ENCODE data around the gene CDKN2B.
"Not testable (repeated sequence)": the region's sequence is repeated elsewhere in the genome, so short reads cannot be mapped to it uniquely, and the experiment has no call there.

Gene CDKN2B

DNA sequence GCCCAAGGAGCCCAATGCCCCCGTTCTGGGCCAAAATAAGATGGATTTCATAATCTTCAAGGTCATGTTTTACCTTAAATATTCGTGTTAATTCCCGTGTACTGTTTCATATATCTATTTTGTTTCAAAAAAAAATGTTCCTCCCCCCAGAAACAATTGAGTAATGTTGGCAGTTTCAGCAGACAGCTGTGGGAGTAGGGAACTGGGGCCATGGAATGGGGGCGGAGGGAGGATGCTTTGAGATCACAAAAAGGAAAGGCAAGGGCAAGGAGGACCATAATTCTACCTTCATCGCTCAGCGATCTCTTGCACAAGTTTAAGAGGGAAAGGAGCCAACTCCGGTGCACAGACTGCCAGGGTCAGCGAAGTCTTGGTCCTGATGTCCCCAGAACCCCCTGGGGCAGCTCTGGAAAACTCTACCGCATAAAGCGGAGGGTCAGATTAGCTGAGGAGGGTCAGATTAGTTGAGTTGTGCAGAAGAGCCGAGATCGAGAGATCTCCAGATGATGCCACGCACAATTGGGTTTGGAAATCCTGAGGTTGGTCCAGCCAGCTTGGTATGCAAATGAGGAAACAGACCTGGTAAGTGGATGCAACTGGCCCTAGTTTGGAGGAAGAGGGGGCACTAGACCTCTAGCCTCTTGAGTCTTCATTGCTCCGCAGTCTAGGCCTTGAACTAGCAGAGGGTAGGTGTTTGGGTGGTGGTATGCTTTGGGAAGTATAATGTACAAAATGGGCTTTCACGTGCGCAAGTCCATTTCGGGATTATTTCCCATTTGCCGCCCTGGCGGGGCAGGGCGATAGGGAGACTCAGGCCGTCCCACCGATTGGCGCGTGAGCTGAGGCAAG lies 38.9 kb downstream of the CDKN2B start:
- no peak for DNase-seq (ENCODE audit: low read depth in 2 of 3, low spot score in 2 of 3)

- DNase-seq (ENCODE audit: low read depth in 2 of 3, low spot score in 2 of 3): no peak
These were observed 39.8 kb downstream of the CDKN2B start for GRCh38 chr9:21969011-21969940.

DNA sequence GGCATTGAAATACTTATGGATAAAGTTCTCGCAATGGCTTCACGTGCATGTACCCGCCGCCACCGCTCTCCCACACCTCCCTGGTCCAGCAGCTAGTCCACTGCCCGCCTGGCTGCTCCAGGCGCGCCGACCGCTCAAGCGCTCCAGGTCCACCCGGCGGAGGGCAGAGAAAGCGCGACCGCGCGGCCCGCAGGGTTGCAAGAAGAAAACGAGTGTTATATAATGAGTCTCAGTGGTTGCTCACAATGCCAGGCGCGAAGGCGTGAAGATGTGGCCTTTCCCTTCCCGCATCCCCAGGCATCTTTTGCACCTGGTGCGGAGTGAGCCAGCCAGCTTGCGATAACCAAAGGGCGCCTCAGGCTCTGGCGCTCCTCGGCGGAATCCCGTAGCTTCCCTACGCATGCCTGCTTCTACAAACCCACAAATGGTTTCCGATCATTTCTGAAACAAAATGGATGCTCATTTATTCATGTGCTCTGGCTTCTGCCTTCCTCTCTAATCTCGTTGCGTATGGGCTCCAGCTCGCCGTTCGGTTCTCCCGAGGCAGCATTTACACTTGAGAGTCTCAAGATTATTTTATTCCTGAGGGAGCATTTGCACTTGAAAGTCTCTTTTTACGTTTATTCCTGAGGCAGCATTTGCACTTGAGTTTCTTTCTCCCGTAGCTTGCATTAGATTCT lies 40.6 kb downstream of the CDKN2B start:
- no peak for DNase-seq (ENCODE audit: low read depth in 2 of 3, low spot score in 2 of 3)

DNA sequence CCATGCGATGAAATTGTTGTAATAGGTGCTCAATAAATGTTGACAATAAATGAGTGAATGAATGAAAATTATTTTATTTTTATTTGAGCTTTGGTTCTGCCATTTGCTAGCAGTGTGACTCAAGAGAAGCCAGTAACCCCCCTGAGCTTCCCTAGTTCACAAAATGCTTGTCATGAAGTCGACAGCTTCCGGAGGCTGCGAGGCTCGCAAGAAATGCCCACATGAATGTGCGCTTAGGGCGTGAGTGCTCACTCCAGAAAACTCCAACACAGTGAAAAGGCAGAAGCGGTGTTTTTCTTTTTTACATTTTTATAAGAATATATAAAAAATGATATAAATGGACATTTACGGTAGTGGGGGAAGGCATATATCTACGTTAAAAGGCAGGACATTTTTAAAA lies 41.4 kb downstream of the CDKN2B start:
- DNase-seq (ENCODE audit: low read depth in 2 of 3, low spot score in 2 of 3): no peak

GRCh38 chr9:21967169-21967568 lies 41.9 kb downstream of the CDKN2B start:
- no peak for DNase-seq (ENCODE audit: low read depth in 2 of 3, low spot score in 2 of 3)

DNA sequence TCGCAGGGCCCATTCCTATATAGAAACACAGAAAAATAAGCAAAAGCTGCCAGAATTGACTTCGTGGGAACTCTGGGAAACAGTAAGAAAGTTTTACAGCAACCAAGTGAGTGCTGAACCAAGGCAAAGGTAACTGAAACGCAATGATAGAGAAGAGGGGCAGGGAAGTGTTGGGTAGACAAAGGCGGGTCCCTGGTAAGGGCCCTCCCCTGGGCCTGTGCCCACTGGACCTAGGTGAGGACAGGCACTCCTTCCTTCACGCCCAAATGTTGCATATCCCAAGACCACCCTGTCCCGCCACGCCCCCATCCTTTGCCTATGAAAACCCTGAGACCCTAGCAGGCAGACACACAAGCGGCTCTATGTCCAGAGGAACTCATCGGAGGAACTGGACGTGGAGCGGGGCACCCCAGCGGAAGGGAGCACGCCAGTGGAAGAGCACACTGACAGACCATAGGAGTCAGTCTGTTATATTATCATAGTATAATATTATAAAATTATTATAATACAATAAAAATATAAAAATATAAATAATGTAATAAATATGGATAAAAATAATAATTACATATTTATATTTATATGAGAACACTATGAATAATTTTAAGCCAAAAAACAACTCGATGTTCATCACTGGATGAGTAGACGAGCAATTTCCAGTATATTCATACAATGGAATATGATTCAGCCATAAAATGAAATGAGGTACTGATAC lies 42.8 kb downstream of the CDKN2B start:
- no peak for DNase-seq (ENCODE audit: low read depth in 2 of 3, low spot score in 2 of 3)

GRCh38 chr9:21965401-21965951 lies 43.6 kb downstream of the CDKN2B start:
- DNase-seq (ENCODE audit: low read depth in 2 of 3, low spot score in 2 of 3): no peak

DNA sequence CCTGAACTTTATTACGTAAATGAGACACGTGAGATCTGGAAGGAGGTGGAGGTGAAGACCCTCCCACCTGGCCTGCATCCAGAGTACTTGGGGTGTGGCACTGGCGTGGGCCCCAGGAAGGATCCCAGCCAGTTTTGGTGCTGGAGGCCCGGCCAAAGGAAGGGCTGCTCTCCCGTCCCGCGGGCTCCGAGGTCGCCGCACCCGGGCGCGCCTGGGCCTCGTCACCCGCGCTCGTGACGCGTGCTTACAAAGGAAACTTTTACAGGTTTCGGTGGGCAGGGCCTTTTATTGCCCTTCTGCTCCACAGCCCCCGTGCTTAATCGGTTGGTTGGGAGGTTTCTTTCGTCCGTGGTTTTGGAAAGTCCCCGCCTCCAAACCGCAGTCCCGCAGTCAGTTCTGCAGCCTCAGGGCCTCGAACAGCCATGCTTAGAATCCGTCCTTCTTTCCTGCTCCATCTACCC lies 44.1 kb downstream of the CDKN2B start:
- peak in 1 of 3 experiments; percentile 40 for DNase-seq (ENCODE audit: low read depth in 2 of 3, low spot score in 2 of 3)

- DNase-seq (ENCODE audit: low read depth in 2 of 3, low spot score in 2 of 3): no peak
These were observed 47.5 kb downstream of the CDKN2B start for GRCh38 chr9:21961569-21961968.

- DNase-seq (ENCODE audit: low read depth in 2 of 3, low spot score in 2 of 3): not testable (repeated sequence)
These were observed 49.8 kb downstream of the CDKN2B start for GRCh38 chr9:21959268-21959667.

GRCh38 chr9:21958833-21959232 lies 50.3 kb downstream of the CDKN2B start:
- no peak for DNase-seq (ENCODE audit: low read depth in 2 of 3, low spot score in 2 of 3)

All from activated CD8-positive, alpha-beta memory T cell treated with anti-CD3 and anti-CD28 coated beads for 48 hours (primary cell).